GM10266 (cell line): Measurements from ENCODE around the gene CYP4A22.

Source experiments
- DNase-seq: peaks from one replicate; pipeline ENCODE4 v3.0.0; 2012; ENCODE audit errors: extremely low spot score
- TF ChIP-seq, protein P1 (sequence below): IDR thresholded peaks from 2 replicates; pipeline ENCODE4 v1.5.1; 2012; ENCODE audit warnings: mild to moderate bottlenecking, low read depth; ENCODE audit not compliant: control insufficient read depth, insufficient read depth; ENCODE audit errors: missing control alignments

The CYP4A22 gene

DNA sequence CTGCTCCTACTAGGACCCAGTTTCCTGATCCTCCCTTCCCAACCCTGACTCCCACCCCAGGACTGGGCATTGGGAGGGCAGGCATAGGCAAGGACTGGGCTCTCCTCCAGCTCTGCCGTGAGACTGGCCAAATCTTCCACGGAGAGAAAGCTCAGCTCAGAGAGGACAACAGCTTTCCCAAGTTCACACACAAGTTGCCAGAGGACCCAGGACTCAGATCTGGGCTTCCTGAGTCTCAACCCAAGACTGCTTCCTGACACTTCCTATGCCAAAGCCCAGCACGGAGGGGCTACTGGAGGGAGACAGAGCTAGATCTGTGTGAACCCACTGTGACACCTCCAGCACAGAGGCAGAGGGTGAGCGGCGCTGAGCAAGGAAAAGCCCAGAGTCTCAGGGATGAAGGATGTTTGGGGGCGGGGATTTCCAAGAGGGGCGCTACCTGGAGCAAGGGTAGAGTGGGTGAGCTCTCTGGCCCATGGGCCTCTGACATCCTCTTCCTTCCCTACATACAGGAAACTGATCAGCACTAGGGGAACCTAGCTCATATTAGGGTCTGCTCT, 45.5 kb downstream of the CYP4A22 start:
- TF ChIP-seq, protein P1, sequence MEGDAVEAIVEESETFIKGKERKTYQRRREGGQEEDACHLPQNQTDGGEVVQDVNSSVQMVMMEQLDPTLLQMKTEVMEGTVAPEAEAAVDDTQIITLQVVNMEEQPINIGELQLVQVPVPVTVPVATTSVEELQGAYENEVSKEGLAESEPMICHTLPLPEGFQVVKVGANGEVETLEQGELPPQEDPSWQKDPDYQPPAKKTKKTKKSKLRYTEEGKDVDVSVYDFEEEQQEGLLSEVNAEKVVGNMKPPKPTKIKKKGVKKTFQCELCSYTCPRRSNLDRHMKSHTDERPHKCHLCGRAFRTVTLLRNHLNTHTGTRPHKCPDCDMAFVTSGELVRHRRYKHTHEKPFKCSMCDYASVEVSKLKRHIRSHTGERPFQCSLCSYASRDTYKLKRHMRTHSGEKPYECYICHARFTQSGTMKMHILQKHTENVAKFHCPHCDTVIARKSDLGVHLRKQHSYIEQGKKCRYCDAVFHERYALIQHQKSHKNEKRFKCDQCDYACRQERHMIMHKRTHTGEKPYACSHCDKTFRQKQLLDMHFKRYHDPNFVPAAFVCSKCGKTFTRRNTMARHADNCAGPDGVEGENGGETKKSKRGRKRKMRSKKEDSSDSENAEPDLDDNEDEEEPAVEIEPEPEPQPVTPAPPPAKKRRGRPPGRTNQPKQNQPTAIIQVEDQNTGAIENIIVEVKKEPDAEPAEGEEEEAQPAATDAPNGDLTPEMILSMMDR = no peak
- DNase-seq = no peak

DNA sequence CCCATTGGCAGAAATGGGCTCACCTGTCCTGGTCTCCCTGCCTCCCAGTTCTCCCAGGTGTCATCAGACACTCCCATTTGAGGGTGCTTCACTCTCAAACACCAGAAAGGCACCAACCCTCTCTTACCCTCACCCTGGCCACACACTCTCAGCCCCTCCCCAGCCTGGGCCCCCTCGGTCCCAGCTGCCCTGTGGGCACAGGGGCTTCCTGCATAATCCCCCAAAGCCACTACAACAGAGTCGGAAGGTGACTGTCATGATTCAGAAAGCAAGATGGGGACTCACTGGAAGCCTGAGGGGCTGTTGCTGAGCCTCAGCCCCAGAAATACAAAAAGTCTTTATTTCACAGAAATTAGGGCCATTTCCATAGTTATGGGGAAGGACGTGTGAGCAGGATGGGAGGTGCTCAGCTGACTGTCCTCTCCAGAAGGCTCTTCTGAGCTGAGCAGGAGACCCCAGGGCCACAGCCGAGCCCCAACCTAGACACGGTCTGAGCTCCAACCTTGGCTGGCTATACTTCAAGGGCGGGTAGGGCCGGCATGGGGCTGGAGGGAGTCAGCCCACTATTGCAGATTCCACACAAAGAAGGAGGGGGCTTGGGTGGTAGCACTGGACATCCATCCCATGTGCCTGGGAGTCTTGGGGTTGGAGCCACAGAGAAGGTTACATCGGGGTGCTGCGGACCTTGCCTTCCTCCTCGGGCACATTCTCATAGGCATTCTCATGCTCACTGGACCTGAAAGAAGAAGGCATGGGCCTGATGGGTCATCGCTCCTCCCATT, 46.3 kb downstream of the CYP4A22 start:
- TF ChIP-seq, protein P1 = no peak

DNA sequence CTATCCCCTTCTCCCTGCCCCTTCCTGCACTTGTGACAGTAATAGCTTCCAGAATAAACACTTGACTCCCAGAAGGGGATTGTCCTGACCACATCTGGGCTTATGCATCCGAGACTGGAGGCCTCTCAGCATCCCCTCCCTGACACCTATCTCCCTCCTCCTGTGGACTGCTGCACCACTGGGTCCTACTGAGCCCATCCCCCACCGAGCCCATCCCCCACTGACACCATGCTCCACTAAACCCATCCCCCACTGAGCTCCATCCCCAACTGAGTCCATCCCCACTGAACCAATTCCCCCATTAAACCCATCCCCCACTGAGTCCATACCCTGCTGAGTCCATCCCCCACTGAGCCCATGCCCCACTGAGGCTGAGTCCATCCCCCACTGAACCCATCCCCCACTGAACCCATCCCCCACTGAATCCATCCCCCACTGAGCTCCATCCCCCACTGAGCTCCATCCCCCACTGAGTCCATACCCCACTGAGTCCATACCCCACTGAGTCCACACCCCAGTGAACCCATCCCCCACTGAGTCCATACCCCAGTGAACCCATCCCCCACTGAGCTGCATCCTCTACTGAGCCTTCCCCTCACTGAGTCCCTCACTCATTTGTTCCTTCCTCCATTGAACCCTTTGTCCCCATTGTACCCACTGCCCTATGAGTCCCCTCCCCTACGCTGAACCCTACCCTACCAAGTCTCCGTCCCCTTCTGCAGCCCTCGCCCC, 47.0 kb downstream of the CYP4A22 start:
- DNase-seq = no peak
- TF ChIP-seq, protein P1 = no peak

More for the DNA sequence above, 46.3 kb downstream of the CYP4A22 start:
- DNase-seq = no peak

DNA sequence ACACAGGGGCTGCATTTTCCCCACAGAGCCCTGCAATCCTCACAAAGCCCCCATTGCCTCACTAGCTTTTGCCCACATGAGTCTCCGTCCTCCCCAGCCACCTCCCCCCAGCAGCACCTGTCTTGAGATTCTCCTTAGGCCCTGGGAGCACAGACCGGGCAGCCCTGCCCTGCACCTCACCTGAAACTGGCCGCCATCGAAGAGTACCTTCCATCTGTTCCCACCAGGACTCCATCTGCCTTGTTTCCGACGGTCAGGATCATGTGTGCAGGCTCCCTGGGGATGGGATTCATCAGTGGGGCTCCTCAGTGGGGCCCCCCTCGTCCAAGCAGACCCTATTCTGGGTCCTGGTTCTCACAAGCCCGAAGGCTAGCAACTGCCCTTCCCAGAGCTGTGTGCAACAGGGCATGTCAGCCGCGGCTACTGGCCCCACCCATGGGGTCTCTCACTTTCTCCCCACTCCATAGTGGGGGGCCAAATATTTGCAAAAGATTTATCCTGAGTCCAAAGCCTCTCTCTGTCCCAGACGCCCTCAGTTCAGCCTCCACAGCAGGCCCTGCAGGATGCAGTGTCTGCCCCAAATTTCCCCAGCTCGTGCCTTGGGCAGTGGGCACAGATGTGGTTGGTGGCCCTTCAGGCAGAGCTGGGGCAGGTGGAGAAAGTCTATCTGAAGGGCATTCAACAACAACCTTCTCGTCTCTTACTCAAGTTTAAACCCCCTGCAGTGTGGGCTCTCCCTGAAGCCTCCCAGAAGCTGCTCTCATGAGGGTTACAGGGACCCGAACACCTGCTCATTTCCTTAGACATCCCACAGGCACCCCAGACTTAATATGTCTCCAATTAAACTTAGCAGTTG, 47.8 kb downstream of the CYP4A22 start:
- DNase-seq = no peak
- TF ChIP-seq, protein P1 = no peak

DNA sequence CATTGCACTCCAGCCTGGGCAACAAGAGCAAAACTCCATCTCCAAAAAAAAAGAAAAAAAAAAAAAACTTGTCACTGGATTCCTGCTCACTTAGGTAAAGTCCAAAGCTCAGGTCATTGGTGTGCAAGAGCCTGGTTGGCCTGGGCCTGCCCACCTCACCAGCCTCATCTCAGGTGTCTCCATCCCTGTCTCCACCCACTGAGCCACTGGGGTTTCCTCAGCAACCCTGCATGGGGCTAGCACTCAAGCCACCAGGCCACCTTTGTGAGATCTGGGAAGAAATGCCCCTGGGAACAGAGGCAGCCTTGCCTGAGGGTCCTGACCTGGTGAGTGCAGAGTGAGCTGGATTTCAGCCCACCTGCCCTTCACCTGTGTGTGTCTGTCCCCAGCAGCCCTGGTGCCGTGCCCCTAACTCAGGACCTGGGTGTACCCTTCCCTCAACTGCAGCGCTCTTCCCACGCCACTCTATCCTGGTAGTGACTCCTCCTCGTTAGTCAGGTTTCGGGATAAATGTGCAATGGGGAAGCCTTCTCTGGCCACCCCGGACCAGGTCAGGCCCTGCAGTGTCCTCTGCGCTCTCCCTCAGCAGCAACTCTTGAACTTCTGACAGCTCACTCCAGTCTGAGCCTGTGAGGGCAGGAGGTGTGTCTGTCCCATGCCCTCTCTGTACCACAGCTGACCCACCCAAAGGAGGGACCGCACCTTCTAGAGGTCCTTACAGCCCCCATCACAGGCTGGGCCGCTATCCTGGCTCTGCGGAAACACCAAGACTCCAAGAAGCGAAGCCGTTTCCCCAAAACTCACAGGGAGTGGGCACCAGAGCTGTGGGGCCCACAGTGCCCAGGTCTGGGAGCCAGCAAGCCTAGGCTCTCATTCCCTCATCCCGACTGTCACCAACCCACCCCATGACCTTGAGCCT, 49.3 kb downstream of the CYP4A22 start:
- DNase-seq = no peak
- TF ChIP-seq, protein P1 = no peak
